ENCODE data around the gene GSTM1.

DNA sequence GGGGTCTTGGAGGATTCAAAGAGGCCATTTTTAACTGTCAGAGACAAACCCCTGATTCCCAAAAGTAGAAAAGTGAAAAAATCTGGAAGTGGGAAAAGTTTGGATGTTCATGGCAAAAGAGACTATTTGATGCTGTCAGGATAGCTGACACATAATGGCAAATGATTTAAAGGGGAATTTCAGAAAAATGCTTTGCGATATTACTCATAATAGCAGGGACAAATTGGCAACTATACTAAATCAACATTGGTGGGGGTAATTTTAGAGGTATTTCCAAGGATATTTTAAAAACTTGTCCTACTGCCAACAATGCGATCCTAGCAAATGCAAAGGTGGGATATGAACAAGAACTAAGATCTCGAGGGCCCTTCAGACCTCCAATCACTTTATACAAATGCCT lies 37.0 kb upstream of the GSTM1 start:
- TF ChIP-seq EZH2 (IDR thresholded peaks at IDR 0.05) (no peak), EZH2phosphoT487 (IDR thresholded peaks at IDR 0.05) (no peak)
- TF ChIP-seq, protein P1, sequence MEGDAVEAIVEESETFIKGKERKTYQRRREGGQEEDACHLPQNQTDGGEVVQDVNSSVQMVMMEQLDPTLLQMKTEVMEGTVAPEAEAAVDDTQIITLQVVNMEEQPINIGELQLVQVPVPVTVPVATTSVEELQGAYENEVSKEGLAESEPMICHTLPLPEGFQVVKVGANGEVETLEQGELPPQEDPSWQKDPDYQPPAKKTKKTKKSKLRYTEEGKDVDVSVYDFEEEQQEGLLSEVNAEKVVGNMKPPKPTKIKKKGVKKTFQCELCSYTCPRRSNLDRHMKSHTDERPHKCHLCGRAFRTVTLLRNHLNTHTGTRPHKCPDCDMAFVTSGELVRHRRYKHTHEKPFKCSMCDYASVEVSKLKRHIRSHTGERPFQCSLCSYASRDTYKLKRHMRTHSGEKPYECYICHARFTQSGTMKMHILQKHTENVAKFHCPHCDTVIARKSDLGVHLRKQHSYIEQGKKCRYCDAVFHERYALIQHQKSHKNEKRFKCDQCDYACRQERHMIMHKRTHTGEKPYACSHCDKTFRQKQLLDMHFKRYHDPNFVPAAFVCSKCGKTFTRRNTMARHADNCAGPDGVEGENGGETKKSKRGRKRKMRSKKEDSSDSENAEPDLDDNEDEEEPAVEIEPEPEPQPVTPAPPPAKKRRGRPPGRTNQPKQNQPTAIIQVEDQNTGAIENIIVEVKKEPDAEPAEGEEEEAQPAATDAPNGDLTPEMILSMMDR (IDR thresholded peaks at IDR 0.05) = no peak

Data from neural progenitor cell (in vitro differentiated cells).